OCI-LY3 (cell line): ENCODE results near the gene MPV17L2.

Source experiments
- H2AFZ ChIP-seq: fragments of 200-600, 300-600 bp; shearing (Covaris generic); 2 replicates; pipeline ENCODE4 v1.6.0; 2014; ENCODE audit warnings: antibody characterized with exemption, low read depth, low read length
- H3K27ac ChIP-seq: fragments of 200-600, 300-600 bp; sonication (generic); 2 replicates; pipeline ENCODE4 v1.5.1; 2014; ENCODE audit warnings: mild to moderate bottlenecking, low read length, moderate library complexity, mixed read lengths
- H3K27me3 ChIP-seq: fragments of 200-600, 300-600 bp; sonication (generic); 2 replicates; pipeline ENCODE4 v1.6.1; 2014; ENCODE audit warnings: low read depth, low read length, mixed read lengths
- H3K36me3 ChIP-seq: fragments of 200-600, 300-600 bp; sonication (generic); replicated peaks from 2 replicates; pipeline ENCODE3; 2014; ENCODE audit warnings: low read depth, low read length, mixed read lengths
- H3K4me1 ChIP-seq: fragments of 300-600, 200-600 bp; sonication (generic); 2 replicates; pipeline ENCODE4 v1.6.1; 2014; ENCODE audit warnings: low read length, mixed read lengths
- H3K4me2 ChIP-seq: fragments of 200-600, 300-600 bp; sonication (generic); 2 replicates; pipeline ENCODE4 v1.6.1; 2014; ENCODE audit warnings: low read length, mixed read lengths
- H3K4me3 ChIP-seq: fragments of 300-600, 200-600 bp; sonication (generic); 2 replicates; pipeline ENCODE4 v1.5.1; 2014; ENCODE audit warnings: antibody characterized with exemption, mild to moderate bottlenecking, low read length, moderate library complexity
- H3K79me2 ChIP-seq: fragments of 300-600, 200-600 bp; shearing (Covaris generic); 2 replicates; pipeline ENCODE4 v1.6.1; 2014; ENCODE audit warnings: mild to moderate bottlenecking, low read length, mixed read lengths
- H3K9ac ChIP-seq: fragments of 300-600, 200-600 bp; shearing (Covaris generic); 2 replicates; pipeline ENCODE4 v1.6.0; 2014; ENCODE audit warnings: mild to moderate bottlenecking, low read length, moderate library complexity
- H3K9me3 ChIP-seq: fragments of 200-600, 300-600 bp; shearing (Covaris generic); 2 replicates; pipeline ENCODE4 v1.6.1; 2014; ENCODE audit warnings: low read length, mixed read lengths; ENCODE audit not compliant: insufficient read depth
- H4K20me1 ChIP-seq: fragments of 200-600, 300-600 bp; sonication (generic); 2 replicates; pipeline ENCODE4 v1.6.1; 2016; ENCODE audit warnings: low read length, mixed read lengths; ENCODE audit not compliant: insufficient read depth
- CTCF ChIP-seq: fragments of 200-600, 300-600 bp; sonication (generic); IDR thresholded peaks from 2 replicates; pipeline ENCODE4 v1.5.1; 2014; ENCODE audit warnings: antibody characterized with exemption, low read length, low read depth
- EZH2phosphoT487 ChIP-seq: fragments of 200-600 bp; shearing (Covaris generic); IDR thresholded peaks from 2 replicates; pipeline ENCODE4 v1.6.1; 2018; ENCODE audit warnings: antibody characterized with exemption, mixed run types, low read depth

The MPV17L2 gene

GRCh38 chr19:18202397-18202777, 9.4 kb downstream of the MPV17L2 start:
- Histone ChIP-seq H4K20me1 (peaks cover 12% of the 10 kb centered on the region; the same call in 1 of the 2 replicates), H3K9ac (no peak overlapping the region), H3K9me3 (no peaks in the 10 kb centered on the region)

DNA sequence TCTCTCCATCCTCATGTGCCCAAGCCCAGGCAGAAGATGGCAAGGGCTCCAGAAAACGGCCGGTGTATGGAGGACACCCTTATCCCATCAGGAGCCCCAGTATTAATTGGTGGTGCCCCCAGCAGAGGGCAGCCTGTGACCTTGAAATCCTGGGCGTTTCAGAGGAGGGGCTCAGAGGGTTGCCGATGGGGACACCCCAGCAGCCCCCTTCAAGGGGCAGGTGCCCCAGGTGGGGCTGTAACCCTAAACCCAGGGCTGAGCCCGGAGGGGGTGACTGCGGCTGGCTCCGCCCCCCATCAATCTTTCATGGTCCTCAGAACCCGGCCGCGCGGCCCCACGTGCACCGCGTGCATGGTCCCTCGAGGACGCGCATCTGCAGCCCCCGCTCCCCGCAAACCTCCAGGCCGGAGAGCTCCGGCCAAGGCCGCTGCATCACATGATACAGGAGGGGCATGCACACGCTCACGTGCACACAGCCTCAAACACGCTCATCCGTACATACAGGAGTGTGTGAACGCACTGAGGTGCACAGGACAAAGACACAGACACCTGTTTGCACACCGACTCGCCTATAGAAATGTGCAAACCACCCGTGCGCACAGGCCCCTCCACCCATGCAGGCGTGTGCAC, 9.9 kb downstream of the MPV17L2 start:
- Histone ChIP-seq H3K9ac (peak overlapping the region; percentile 43), H3K79me2 (peaks cover 5% of the 10 kb centered on the region; the same call in 1 of the 2 replicates), H3K36me3 (peaks cover 6% of the 10 kb centered on the region), H3K27ac (no peak overlapping the region), H4K20me1 (peaks cover 12% of the 10 kb centered on the region; the same call in 1 of the 2 replicates), H3K27me3 (no peaks in the 10 kb centered on the region), H2AFZ (no peak overlapping the region), H3K4me1 (peaks cover 13% of the 10 kb centered on the region), H3K4me3 (peak overlapping the region; percentile 90), H3K4me2 (peak overlapping the region; percentile 98), H3K9me3 (no peaks in the 10 kb centered on the region)
- TF ChIP-seq EZH2phosphoT487 = no peak
- peak; percentile 47 for TF ChIP-seq CTCF

More at GRCh38 chr19:18202397-18202777, 9.4 kb downstream of the MPV17L2 start:
- no peak overlapping the region for H3K27ac ChIP-seq
- H2AFZ ChIP-seq = no peak overlapping the region
- H3K4me3 ChIP-seq = no peak overlapping the region
- H3K4me2 ChIP-seq = no peak overlapping the region
- H3K79me2 ChIP-seq = peaks cover 5% of the 10 kb centered on the region; the same call in 1 of the 2 replicates
- TF ChIP-seq CTCF (no peak), EZH2phosphoT487 (no peak)
- H3K4me1 ChIP-seq = peaks cover 13% of the 10 kb centered on the region
- H3K27me3 ChIP-seq = no peaks in the 10 kb centered on the region
- peaks cover 8% of the 10 kb centered on the region for H3K36me3 ChIP-seq

DNA sequence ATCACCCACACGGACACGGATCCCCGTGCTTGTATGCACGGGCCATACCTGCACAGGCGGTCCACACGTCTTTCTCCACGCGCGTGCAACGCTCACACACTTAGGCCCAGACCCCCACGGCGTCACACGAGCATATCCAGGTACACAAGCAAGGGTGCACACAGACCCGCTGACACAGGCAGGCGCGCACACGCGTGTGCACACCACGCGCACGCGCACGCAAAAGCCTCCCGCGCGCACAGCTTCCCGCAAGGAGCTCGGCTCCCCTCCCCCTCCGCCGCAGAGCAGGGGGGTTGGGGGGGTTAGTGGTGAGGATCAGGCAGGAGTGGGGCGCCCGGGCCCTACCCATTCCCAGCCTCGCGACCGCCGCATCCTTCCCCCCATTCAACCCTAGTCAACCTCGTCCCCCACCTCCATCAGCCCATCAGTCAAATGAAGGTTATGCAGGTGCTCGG, 10.4 kb downstream of the MPV17L2 start:
- Histone ChIP-seq H3K4me2 (peak overlapping the region; percentile 98), H3K27me3 (no peaks in the 10 kb centered on the region), H3K9me3 (no peaks in the 10 kb centered on the region), H4K20me1 (peaks cover 12% of the 10 kb centered on the region; the same call in 1 of the 2 replicates), H3K4me1 (peaks cover 13% of the 10 kb centered on the region), H2AFZ (peak overlapping the region; percentile 13; the same call in 1 of the 2 replicates), H3K79me2 (peaks cover 5% of the 10 kb centered on the region; the same call in 1 of the 2 replicates), H3K9ac (peak overlapping the region; percentile 43), H3K27ac (no peak overlapping the region), H3K36me3 (peaks cover 6% of the 10 kb centered on the region), H3K4me3 (peak overlapping the region; percentile 90)
- TF ChIP-seq EZH2phosphoT487 (no peak), CTCF (0 out of 2 replicates have a peak, but pooled peaks have one; percentile 3)

GRCh38 chr19:18203863-18204393, 10.9 kb downstream of the MPV17L2 start, which contains the start of gene RAB3A:
Gene RAB3A (minus strand): TSS chr19:18204042. CDS start chr19:18202740, 1,302 bp downstream.
- Histone ChIP-seq H3K4me2 (peak within 1 kb of the TSS; percentile 98), H3K4me3 (peak within 1 kb of the TSS; percentile 90), H3K27ac (peak within 1 kb of the TSS; percentile 64), H3K36me3 (peaks cover 6% of the 10 kb centered on the region), H3K9ac (peak within 1 kb of the TSS; percentile 76), H2AFZ (peak within 1 kb of the TSS; percentile 67), H3K27me3 (peaks cover 4% of the 10 kb centered on the region), H3K9me3 (no peaks in the 10 kb centered on the region), H3K79me2 (peaks cover 5% of the 10 kb centered on the region; the same call in 1 of the 2 replicates), H4K20me1 (peaks cover 12% of the 10 kb centered on the region; the same call in 1 of the 2 replicates), H3K4me1 (peaks cover 13% of the 10 kb centered on the region)
- TF ChIP-seq EZH2phosphoT487 (no peak), CTCF (no peak)
